ENCODE results near the gene GRIN2A. TPM values are rescaled to one million over a fixed set of nuclear protein-coding genes. Genes with fewer than 3 reads are reported as not detected.

Gene GRIN2A
- total and polyA plus RNA-seq, 2 donors (not counting 3 experiments of a cell fraction or from before 2014, with no cell fraction given): not detected

DNA sequence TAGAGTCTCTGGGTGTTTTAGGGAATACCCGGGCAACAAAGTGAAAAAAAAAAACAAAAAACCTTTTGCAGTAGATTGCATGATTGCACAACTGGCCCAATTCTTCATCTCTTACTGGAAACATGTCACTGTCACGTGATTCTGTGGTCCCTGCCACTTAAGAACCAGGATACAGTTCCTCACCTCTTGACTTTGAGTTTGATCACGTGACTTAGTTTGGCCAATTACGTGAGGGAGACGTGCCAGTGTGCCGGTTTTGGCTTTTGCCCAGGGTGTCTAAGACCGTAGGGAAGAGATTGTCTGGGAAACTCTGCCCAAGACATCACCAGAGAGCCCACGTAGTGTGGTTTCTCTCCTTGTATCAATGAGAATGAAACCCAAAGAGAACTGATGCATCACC lies 88.7 kb downstream of the GRIN2A start:
- no peak for FAIRE-seq
- DNase-seq (ENCODE audit: low read depth, low spot score): no peak
- Histone ChIP-seq H3K4me2 (ENCODE audit: insufficient read depth, low read length) (no peak overlapping the region), H3K4me1 (ENCODE audit: control insufficient read depth, extremely low read depth, insufficient read depth, low read length) (no peaks in the 10 kb centered on the region), H3K9ac (replicated peaks; ENCODE audit: extremely low read depth, insufficient read depth, low read length) (no peak overlapping the region), H3K27me3 (ENCODE audit: control insufficient read depth in 2 of 2, insufficient read depth in 2 of 2, low read length in 2 of 2) (no peaks in the 10 kb centered on the region), H4K20me1 (replicated peaks; ENCODE audit: control insufficient read depth, extremely low read depth, insufficient read depth, low read length) (no peaks in the 10 kb centered on the region), H3K36me3 (ENCODE audit: control insufficient read depth in 2 of 2, extremely low read depth in 1 of 2, insufficient read depth in 2 of 2, low read length in 2 of 2) (no peaks in the 10 kb centered on the region), H3K27ac (ENCODE audit: insufficient read depth, low read depth, low read length) (no peak overlapping the region), H3K9me3 (replicated peaks; ENCODE audit: control insufficient read depth, insufficient read depth, low read length) (no peaks in the 10 kb centered on the region), H3K4me3 (replicated peaks in 1 of 3; ENCODE audit: insufficient read depth in 1 of 3, low read depth in 1 of 3, low read length in 3 of 3) (no peak overlapping the region), H3K9me1 (replicated peaks; ENCODE audit: control insufficient read depth, extremely low read depth, insufficient read depth, low read length) (no peaks in the 10 kb centered on the region), H3K79me2 (ENCODE audit: control insufficient read depth, insufficient read depth, low read length) (no peaks in the 10 kb centered on the region), H2AFZ (ENCODE audit: low read depth, low read length) (no peak overlapping the region)
- TF ChIP-seq EZH2 (IDR thresholded peaks at IDR 0.05; ENCODE audit: borderline replicate concordance, low read depth, low read length, severe bottlenecking): no peak
- no peak for TF ChIP-seq POLR2A (IDR thresholded peaks at IDR 0.05; ENCODE audit: low read depth, low read length)
- no peak for TF ChIP-seq GATA2 (IDR thresholded peaks at IDR 0.05; ENCODE audit: insufficient read depth, insufficient read length, low read depth, low read length)
- TF ChIP-seq MAX (IDR thresholded peaks at IDR 0.05; ENCODE audit: insufficient read depth, insufficient read length): no peak
- no TSS peak for BruUV-seq (replicated peaks)
- intact Hi-C loops (cut with micrococcal nuclease) (no loop called here), dilution Hi-C loops (cut with MboI; ENCODE audit: extremely low pct_ligation_motif_present, low sequenced_read_pairs) (no loop called here)
- ChIA-PET POLR2A (no interaction called here), CTCF (no interaction called here)

DNA sequence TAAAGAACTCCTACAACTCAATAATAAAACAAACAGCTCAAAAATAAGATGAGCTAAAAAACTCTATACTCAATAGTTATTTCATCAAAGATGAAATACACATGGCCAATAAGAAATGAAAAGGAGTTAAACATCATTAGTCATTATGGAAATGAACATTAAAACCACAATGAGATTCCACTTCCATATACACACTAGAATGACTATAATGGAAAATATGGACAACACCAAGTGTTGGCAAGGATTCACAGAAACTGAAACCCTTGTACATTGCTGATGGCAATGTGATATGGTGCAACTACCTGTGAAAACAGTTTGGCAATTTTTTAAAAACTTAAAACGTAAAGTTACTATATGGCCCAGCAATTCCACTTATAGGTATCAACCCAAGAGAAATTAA lies 91.4 kb downstream of the GRIN2A start:
- Histone ChIP-seq H3K36me3 (ENCODE audit: control insufficient read depth in 2 of 2, extremely low read depth in 1 of 2, insufficient read depth in 2 of 2, low read length in 2 of 2) (no peaks in the 10 kb centered on the region), H3K79me2 (ENCODE audit: control insufficient read depth, insufficient read depth, low read length) (no peaks in the 10 kb centered on the region), H3K9me3 (replicated peaks; ENCODE audit: control insufficient read depth, insufficient read depth, low read length) (no peaks in the 10 kb centered on the region), H2AFZ (ENCODE audit: low read depth, low read length) (no peak overlapping the region), H3K27me3 (ENCODE audit: control insufficient read depth in 2 of 2, insufficient read depth in 2 of 2, low read length in 2 of 2) (no peaks in the 10 kb centered on the region), H3K4me2 (ENCODE audit: insufficient read depth, low read length) (no peak overlapping the region), H3K27ac (ENCODE audit: insufficient read depth, low read depth, low read length) (no peak overlapping the region), H3K4me1 (ENCODE audit: control insufficient read depth, extremely low read depth, insufficient read depth, low read length) (no peaks in the 10 kb centered on the region), H3K4me3 (replicated peaks in 1 of 3; ENCODE audit: insufficient read depth in 1 of 3, low read depth in 1 of 3, low read length in 3 of 3) (no peak overlapping the region), H3K9me1 (replicated peaks; ENCODE audit: control insufficient read depth, extremely low read depth, insufficient read depth, low read length) (no peaks in the 10 kb centered on the region), H3K9ac (replicated peaks; ENCODE audit: extremely low read depth, insufficient read depth, low read length) (no peak overlapping the region), H4K20me1 (replicated peaks; ENCODE audit: control insufficient read depth, extremely low read depth, insufficient read depth, low read length) (no peaks in the 10 kb centered on the region)
- dilution Hi-C loops (cut with MboI; ENCODE audit: extremely low pct_ligation_motif_present, low sequenced_read_pairs): no loop called here
- DNase-seq (ENCODE audit: low read depth, low spot score) (no peak), FAIRE-seq (no peak)
- no TSS peak for BruUV-seq (replicated peaks)
- intact Hi-C loops (cut with micrococcal nuclease): no loop called here
- CTCF ChIA-PET: no interaction called here
- TF ChIP-seq GATA2 (IDR thresholded peaks at IDR 0.05; ENCODE audit: insufficient read depth, insufficient read length, low read depth, low read length) (no peak), MAX (IDR thresholded peaks at IDR 0.05; ENCODE audit: insufficient read depth, insufficient read length) (no peak), FOS (IDR thresholded peaks at IDR 0.05; ENCODE audit: borderline replicate concordance, insufficient read depth, low read length) (no peak), MYC (IDR thresholded peaks at IDR 0.05; ENCODE audit: low read depth, low read length) (no peak), POLR2A (IDR thresholded peaks at IDR 0.05; ENCODE audit: low read depth, low read length) (no peak)
- POLR2A ChIA-PET: no interaction called here
